GM06990 (cell line): ENCODE measurements around the gene KCNJ11.

Source experiments
- DNase-seq: peaks from one replicate; pipeline ENCODE4 v3.0.0-alpha.2; 2011; ENCODE audit not compliant: insufficient read length; ENCODE audit errors: extremely low read depth
- H3K27me3 ChIP-seq: replicated peaks from 2 replicates; pipeline ENCODE4 v1.6.0; 2011; ENCODE audit warnings: low read length; ENCODE audit not compliant: control insufficient read depth, insufficient read depth
- H3K36me3 ChIP-seq: 2 replicates; pipeline ENCODE4 v1.5.1; 2011; ENCODE audit warnings: low read length; ENCODE audit not compliant: control insufficient read depth, insufficient read depth
- H3K4me3 ChIP-seq: replicated peaks from 2 replicates; pipeline ENCODE4 v1.5.1; 2011; ENCODE audit warnings: low read depth, mild to moderate bottlenecking, control low read depth, low read length
- TF ChIP-seq, protein P1 (sequence below): IDR thresholded peaks from 2 replicates; pipeline ENCODE4 v1.5.1; 2011; ENCODE audit warnings: low read length, control low read depth, mild to moderate bottlenecking, inconsistent platforms; ENCODE audit not compliant: insufficient read depth, poor library complexity, severe bottlenecking

KCNJ11 gene

DNA sequence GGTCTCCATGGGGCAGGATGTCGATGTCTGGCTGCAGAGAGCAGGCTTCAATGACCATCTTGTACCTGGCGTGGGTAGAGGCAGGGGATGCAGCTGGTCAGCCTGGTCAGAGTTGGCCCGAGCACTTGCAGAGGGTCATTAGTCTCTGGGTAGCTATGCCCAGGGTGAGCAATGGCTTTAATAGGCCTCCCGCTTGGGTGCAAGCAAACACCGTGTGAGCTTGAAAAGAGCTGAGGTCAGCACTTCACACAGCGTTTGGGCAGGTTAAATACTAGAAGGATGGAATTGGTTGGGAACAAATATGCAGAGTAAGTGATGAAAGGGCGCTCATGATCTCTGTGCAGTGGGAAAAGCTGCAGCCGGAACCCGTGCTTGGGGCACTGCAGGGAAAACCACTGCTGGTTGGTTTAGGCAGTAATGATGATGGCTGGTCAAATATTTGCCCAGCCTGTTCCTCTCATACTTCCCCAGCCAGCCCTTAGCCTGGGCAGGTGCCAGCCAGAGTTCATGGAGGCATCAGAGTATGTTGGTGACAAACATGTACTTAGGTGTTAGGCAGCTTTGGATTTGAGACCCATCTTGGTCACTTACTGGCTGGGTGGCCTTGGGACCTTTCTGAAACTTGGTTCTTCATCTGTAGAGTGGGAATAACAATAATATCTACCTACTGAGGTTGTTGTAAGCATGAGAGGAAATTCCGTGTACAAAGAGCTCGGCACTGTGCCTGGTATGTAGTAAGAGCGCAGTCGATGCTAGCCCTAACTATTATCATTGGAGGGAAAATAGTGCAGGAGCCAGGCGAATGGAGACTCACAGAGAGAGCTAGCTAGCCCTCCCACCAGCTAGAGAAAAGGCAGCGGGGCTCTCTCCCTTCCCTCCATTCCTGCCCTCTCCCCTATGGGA lies 25.2 kb upstream of the KCNJ11 start:
- no peak for DNase-seq
- H3K36me3 ChIP-seq, result no peaks in the 10 kb centered on the region
- H3K4me3 ChIP-seq, result no peak overlapping the region
- TF ChIP-seq, protein P1, sequence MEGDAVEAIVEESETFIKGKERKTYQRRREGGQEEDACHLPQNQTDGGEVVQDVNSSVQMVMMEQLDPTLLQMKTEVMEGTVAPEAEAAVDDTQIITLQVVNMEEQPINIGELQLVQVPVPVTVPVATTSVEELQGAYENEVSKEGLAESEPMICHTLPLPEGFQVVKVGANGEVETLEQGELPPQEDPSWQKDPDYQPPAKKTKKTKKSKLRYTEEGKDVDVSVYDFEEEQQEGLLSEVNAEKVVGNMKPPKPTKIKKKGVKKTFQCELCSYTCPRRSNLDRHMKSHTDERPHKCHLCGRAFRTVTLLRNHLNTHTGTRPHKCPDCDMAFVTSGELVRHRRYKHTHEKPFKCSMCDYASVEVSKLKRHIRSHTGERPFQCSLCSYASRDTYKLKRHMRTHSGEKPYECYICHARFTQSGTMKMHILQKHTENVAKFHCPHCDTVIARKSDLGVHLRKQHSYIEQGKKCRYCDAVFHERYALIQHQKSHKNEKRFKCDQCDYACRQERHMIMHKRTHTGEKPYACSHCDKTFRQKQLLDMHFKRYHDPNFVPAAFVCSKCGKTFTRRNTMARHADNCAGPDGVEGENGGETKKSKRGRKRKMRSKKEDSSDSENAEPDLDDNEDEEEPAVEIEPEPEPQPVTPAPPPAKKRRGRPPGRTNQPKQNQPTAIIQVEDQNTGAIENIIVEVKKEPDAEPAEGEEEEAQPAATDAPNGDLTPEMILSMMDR, result no peak
- H3K27me3 ChIP-seq, result peaks cover 2% of the 10 kb centered on the region

DNA sequence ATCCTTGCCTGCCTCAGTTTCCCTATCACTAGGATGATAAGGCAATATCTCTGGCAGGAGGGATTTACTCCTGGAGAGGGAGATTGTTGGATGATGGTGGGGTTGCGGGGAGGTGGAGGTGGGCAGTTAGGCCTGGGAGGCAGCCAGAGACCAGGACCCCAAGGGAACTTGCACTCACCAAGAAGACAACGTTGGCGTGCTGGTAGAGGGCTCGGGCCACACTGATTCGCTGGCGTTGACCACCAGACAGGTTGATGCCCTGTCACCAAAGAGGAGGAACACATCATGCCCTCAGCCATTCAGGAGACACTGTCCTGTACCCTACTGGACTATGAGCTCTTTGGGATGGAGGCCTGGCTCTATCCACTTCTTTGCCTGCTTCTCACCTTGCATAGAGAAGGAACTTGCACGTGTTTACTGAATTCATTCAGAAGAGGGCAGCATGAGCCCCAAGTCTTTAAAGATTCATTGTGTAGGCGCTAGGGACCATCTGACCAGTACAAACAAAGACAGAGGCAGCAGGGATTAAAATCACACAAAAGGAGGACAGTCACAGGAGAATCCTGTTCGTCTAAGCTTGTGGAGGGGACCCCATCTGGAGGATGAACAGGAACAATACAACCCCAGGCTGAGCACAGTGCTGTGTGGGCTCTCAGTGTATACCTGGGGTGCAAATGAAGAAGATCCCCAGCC lies 24.2 kb upstream of the KCNJ11 start:
- H3K4me3 ChIP-seq, result no peak overlapping the region
- TF ChIP-seq, protein P1, result no peak
- no peaks in the 10 kb centered on the region for H3K36me3 ChIP-seq
- DNase-seq, result no peak
- H3K27me3 ChIP-seq, result peaks cover 2% of the 10 kb centered on the region

DNA sequence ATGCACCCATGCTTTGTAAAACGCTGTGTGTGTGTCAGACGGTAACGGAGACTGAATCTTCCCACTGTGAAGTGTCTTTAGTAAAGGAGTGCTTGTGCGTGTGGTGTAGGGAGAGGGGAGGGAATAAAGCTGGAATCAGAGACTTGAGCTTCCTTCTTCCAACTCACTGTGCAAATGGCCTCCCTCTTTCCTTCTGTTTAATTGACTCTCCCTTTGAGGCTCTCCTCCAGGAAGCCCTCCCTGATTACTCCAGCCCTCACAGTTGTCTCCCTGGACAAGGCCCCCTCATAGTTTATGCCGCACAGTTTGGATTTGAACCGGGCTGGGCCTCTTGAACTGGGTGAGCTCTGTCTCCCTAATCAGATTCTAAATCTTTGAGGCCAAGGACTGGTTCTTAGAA lies 23.0 kb upstream of the KCNJ11 start:
- TF ChIP-seq, protein P1, result no peak
- DNase-seq, result no peak
- Histone ChIP-seq H3K4me3 (no peak overlapping the region), H3K27me3 (no peaks in the 10 kb centered on the region; the same call in 1 of the 2 replicates), H3K36me3 (no peaks in the 10 kb centered on the region)

DNA sequence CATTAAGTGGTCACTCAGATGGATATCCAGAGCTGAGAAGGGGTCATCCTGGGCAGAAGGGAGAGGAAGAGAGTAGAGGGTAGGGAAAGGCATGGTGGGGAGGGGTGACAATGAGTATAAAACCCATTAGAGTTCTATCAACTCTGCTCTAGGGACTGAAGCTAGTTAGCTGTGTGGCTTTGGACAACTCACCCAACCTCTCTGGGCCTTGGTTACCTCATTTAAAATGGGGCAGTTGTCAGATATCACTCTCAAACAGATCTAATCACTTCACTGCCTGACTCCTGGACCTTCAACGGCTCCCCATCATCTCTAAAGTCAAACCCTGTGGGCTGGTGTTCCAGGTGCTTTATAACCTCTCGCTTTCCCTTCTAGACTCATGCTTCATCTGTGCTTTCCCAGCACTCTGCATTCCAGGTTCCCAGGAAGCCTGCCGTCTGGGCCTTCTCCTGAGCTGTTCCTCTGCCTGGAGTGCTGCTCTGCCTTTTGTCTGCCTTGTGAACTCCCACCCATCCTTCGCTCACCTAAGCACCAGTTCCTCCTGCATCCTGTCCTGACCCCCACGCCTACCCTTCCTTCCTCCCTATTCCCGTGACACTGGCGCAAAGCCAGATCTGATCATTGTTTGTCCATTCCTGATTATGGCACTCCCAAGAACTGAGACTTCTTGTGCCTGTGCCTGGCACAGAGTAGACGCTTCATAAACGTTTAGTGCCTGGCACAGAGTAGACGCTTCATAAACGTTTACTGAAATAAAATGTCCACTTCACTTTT lies 22.3 kb upstream of the KCNJ11 start:
- TF ChIP-seq, protein P1, result no peak
- Histone ChIP-seq H3K4me3 (no peak overlapping the region), H3K36me3 (no peaks in the 10 kb centered on the region), H3K27me3 (no peaks in the 10 kb centered on the region; the same call in 1 of the 2 replicates)
- no peak for DNase-seq

DNA sequence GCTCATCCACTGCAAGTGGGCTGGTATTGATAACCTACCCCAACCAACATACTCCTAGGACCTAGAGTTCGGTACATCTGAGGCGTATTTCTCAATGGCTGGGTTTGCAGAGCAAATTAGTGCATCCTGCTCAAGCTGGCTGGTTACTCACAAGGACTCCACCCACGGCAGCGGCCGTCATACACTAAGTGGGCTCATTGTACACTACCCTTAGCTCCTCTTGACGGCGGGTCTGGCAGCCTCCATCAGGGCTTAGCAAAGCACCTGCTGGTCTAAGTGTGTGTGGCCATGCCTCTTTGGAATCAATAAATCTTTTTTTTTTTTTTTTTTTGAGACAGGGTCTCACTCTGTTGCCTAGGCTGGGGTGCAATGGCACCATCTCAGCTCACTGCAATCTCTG lies 20.2 kb upstream of the KCNJ11 start:
- H3K36me3 ChIP-seq, result no peaks in the 10 kb centered on the region
- no peaks in the 10 kb centered on the region; the same call in 1 of the 2 replicates for H3K27me3 ChIP-seq
- no peak for DNase-seq
- TF ChIP-seq, protein P1, result no peak
- H3K4me3 ChIP-seq, result no peak overlapping the region
